NCI-H526 (cell line): ENCODE results near the gene GALNT7.

Experiments used
- DNase-seq, 2 experiments: peaks; one replicate each; lab custom pipeline; 2025; lab: John Stamatoyannopoulos, UW

The GALNT7 gene

GRCh38 chr4:173347467-173347866 lies 178.9 kb downstream of the GALNT7 start:
- DNase-seq = no peak

- DNase-seq = no peak
Observed at GRCh38 chr4:173357939-173358338, 189.3 kb downstream of the GALNT7 start.

GRCh38 chr4:173360587-173361221 lies 192.1 kb downstream of the GALNT7 start:
- DNase-seq = peak in 1 of 2 experiments; percentile 1

GRCh38 chr4:173362666-173363065 lies 194.1 kb downstream of the GALNT7 start:
- DNase-seq = no peak

GRCh38 chr4:173365359-173365996 lies 196.9 kb downstream of the GALNT7 start:
- no peak for DNase-seq

GRCh38 chr4:173367285-173367684 lies 198.7 kb downstream of the GALNT7 start:
- no peak for DNase-seq

GRCh38 chr4:173367946-173368345 lies 199.3 kb downstream of the GALNT7 start:
- DNase-seq = no peak

- DNase-seq = no peak
Observed at GRCh38 chr4:173370130-173370476, 201.5 kb downstream of the GALNT7 start.

- peak; percentile 88 to 96 for DNase-seq
Observed at GRCh38 chr4:173370477-173371291, 202.1 kb downstream of the GALNT7 start, which contains the start of gene SAP30. Gene SAP30 (plus strand): TSS chr4:173370954. CDS start chr4:173371183, 229 bp downstream.

GRCh38 chr4:173371292-173372192 lies 202.9 kb downstream of the GALNT7 start:
- DNase-seq = peak; percentile 58 to 66
